SK-N-MC (cell line): ENCODE results near the gene AP5B1.

Experiments
- DNase-seq: peaks from one replicate; pipeline ENCODE4 v3.0.0-alpha.2; 2011; ENCODE audit warnings: low read depth, low spot score
- H3K27ac ChIP-seq: fragments of 200-600 bp; sonication (generic); 2 replicates; pipeline ENCODE4 v1.5.1; 2016; ENCODE audit warnings: mixed run types
- H3K36me3 ChIP-seq: fragments of 200-600 bp; sonication (generic); 2 replicates; pipeline ENCODE4 v1.6.1; 2017; ENCODE audit warnings: antibody characterized with exemption, low read length, mixed read lengths; ENCODE audit not compliant: insufficient read depth
- H3K4me3 ChIP-seq: fragments of 200-600 bp; sonication (generic); 2 replicates; pipeline ENCODE4 v1.5.1; 2016
- H3K9ac ChIP-seq: fragments of 200-600 bp; sonication (generic); 2 replicates; pipeline ENCODE4 v1.8.0; 2017; ENCODE audit warnings: mixed run types, mixed read lengths; ENCODE audit not compliant: insufficient read length
- H3K9me3 ChIP-seq: fragments of 200-600 bp; sonication (generic); 2 replicates; pipeline ENCODE4 v1.6.1; 2017; ENCODE audit warnings: low read depth, mild to moderate bottlenecking, antibody characterized with exemption, low read length, moderate library complexity, mixed read lengths
- EZH2 ChIP-seq: fragments of 200-600 bp; sonication (generic); IDR thresholded peaks from one replicate; pipeline ENCODE4 v1.6.1; 2017; ENCODE audit warnings: antibody characterized with exemption
- FOXP2 ChIP-seq: optimal IDR thresholded peaks from 2 replicates; pipeline ENCODE3; 2011; ENCODE audit warnings: mild to moderate bottlenecking, moderate library complexity; ENCODE audit not compliant: insufficient read depth; ENCODE audit errors: extremely low read length, control extremely low read depth
- POLR2AphosphoS5 ChIP-seq: IDR thresholded peaks from 2 replicates; pipeline ENCODE4 v1.6.1; 2012; ENCODE audit warnings: mild to moderate bottlenecking, low read depth, low read length, borderline replicate concordance

Gene AP5B1

DNA sequence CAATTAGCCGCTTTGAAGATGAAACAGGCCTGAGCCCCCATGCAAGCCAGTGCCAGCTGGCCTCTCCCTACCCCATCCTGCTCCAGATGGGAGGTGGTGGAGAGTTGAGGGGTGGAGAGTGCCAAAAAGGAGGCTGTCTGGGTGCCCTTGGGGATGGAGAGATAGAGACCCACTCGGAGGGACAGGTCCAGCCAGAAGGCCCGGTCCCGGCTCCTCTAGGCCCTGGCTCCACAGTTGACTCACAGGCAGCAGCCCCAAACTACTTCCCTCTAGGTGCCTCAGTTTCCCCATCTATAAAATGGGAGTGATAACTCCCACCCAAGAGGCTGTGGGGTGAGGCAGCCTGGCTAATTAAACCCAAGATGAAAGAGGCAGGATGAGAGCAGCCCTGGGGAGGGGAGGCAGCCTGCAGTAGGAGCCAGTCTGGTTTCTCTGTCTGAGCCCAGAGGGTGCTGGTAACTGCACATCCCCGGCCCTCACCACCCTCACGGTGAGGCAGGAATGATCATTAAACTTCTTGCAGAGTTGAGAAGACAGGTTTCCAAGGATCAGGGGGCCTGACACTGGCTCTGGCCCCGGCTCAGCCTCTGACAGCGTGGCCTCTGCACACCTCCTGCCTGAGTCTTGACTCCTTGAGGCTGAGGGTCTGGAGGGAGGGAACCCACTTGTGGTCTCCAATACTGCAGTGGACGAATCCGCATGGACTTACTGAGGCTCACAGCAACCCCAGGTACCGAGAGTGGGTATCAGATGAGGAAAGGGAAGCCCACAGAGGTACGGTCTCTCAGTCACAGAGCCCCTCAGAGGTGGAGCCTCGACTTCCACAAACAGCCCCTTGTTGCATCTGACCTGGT, 1.4 kb upstream of the AP5B1 start:
- H3K36me3 ChIP-seq = peaks cover 21% of the 10 kb centered on the region; the same call in 1 of the 2 replicates
- H3K9me3 ChIP-seq = no peaks in the 10 kb centered on the region
- TF ChIP-seq FOXP2 (no peak), POLR2AphosphoS5 (no peak), EZH2 (no peak)
- no peak overlapping the region for H3K9ac ChIP-seq
- no peak overlapping the region for H3K4me3 ChIP-seq
- no peak overlapping the region for H3K27ac ChIP-seq
- DNase-seq = no peak

DNA sequence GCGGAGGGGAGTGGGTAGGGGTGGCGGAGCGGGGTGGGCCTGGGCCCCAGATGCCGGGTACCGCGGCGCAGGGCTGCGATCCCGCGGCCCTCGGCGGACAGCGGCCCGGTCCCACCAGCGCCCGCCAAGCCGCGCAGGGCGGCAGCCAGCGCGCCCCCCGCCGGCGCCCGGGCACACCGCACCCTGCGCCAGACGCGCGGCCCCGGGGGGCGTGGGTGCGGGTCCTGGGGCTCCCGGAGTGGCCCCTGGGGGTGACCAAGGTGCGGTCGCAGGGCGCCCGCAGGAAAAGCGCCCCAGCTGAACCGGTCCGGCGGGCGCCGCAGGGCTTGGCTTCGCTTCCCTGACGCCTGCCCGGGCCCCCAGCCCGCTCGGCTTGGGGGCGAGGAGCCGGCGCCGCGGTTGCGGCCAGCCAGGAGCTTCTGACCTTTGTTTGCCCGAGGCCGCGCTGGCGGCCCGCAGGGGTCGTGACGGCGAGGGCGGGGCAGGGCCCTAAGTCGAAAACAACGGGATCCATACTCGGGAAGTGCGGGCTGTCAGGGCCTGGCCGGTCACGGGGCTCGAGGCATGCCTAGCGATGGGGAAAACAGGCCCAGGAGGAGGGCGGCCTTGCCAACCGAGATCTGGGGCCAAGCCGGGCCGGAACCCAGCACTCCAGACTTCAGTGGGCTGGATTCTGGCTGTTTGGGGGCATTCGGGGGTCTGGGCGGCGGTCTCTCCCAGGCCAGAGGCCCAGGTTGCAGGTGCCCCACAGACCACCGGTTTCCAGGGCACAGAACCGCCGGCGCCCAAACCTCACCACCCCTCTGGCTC, 581 bp upstream of the AP5B1 start:
- Histone ChIP-seq H3K9me3 (no peaks in the 10 kb centered on the region), H3K9ac (no peak overlapping the region), H3K36me3 (peaks cover 27% of the 10 kb centered on the region; the same call in 1 of the 2 replicates), H3K4me3 (peak overlapping the region; percentile 90; the same call in 1 of the 2 replicates), H3K27ac (no peak overlapping the region)
- no peak for TF ChIP-seq EZH2
- no peak for TF ChIP-seq FOXP2
- TF ChIP-seq POLR2AphosphoS5 = no peak
- DNase-seq = no peak

DNA sequence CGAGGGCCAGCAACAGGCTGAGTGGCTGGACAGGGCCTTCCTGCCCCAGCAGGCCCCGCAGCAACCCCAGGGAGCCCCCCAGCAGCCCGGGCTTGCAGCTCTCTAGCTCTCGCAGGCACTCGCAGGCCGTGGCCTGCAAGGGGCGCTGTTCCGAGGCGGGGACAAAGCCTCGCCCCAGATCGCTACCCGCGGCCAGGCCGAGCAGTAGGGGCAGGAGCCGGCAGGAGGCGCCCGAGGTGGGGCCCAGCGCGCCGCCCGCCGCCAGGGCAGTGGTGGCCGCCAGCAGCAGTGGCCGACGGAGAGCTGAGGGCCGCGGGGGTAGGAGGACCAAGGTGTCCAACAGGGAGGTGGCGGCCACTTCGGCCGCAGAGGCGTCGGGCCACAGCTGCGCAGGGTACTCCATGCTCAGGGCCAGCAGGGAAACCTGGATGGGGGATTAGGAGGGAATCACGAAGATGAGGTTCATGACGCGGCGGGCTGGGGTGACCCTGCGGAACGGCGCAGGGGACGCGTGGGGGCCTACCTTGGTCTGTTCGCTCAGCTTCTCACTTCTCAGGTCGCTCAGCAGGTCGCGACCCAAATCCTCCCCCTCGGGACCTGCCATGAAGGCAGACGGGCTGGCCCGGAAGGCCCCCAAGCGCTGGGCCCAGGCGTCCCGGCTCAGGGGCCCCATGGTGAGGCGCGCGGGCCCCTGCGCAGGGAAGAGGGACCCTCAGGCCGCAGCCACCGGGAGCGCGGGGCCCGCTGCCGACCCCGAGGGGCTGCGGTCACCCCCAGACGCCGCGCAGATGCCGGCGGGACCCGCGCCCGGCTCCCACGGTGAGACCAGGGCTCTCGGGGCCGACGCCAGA, 632 bp downstream of the AP5B1 start:
- Histone ChIP-seq H3K9ac (peak overlapping the region; percentile 94), H3K9me3 (no peaks in the 10 kb centered on the region), H3K27ac (peak overlapping the region; percentile 57), H3K4me3 (peak overlapping the region; percentile 90), H3K36me3 (peaks cover 27% of the 10 kb centered on the region; the same call in 1 of the 2 replicates)
- no peak for DNase-seq
- TF ChIP-seq POLR2AphosphoS5 (peak; percentile 20; the same call in 1 of the 2 replicates), FOXP2 (no peak), EZH2 (no peak)

DNA sequence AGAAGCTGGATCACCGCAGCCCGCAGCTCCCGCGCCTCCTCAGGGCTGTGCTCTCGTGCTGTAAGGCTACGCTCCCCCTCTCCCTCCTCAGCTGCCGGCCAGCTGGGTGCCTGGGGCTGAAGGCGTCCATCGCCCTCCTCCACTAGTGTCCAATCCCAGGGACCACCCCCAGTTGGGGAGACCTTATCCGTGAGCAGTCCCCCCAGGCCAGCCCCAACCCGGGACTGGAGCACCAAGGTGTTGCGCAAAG, 1.2 kb downstream of the AP5B1 start:
- Histone ChIP-seq H3K4me3 (peak overlapping the region; percentile 90), H3K9me3 (no peaks in the 10 kb centered on the region), H3K36me3 (peaks cover 27% of the 10 kb centered on the region; the same call in 1 of the 2 replicates), H3K27ac (no peak overlapping the region), H3K9ac (peak overlapping the region; percentile 94)
- TF ChIP-seq FOXP2 (no peak), EZH2 (no peak), POLR2AphosphoS5 (no peak)
- DNase-seq = no peak

DNA sequence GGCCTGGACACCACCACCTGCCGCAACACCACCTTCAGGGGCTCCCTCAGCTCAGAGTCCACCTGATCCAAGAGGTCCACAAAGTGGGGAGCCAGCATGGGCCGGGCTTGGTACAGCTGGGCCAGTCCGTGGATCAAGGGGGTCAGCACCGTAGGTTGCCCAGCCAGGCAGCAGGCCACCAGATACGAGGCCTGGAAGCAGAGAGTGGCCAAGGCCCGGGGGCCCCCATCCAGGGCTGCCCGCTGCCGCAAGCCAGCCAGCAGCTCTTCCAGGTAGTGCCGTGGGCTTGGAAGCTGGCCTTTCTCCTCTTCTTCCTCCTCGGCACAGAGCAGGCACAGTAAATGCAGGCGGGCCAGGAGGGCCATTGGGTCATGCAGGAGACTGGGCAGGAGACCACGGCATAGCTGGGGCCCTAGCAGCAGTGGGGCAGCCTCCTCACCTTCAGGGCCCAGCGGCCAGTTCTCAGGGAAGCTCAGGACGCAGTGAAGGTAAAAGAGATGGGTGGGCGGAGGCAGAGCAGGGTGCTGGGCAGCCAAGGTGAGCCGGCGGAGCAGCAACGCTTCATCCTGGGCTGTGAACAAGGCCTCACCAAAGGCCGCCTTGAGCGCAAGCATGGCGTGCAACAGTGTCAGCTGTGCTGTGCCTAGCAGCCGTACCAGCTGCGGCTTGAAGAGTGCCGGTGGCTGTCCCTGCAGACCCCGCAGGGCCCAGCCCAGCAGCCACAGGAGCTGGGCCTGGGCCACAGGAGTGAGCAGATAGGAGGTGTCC, 1.7 kb downstream of the AP5B1 start:
- Histone ChIP-seq H3K4me3 (peak overlapping the region; percentile 90), H3K36me3 (peaks cover 27% of the 10 kb centered on the region; the same call in 1 of the 2 replicates), H3K27ac (no peak overlapping the region), H3K9ac (peak overlapping the region; percentile 94), H3K9me3 (no peaks in the 10 kb centered on the region)
- DNase-seq = no peak
- TF ChIP-seq FOXP2 (no peak), EZH2 (no peak), POLR2AphosphoS5 (no peak)

DNA sequence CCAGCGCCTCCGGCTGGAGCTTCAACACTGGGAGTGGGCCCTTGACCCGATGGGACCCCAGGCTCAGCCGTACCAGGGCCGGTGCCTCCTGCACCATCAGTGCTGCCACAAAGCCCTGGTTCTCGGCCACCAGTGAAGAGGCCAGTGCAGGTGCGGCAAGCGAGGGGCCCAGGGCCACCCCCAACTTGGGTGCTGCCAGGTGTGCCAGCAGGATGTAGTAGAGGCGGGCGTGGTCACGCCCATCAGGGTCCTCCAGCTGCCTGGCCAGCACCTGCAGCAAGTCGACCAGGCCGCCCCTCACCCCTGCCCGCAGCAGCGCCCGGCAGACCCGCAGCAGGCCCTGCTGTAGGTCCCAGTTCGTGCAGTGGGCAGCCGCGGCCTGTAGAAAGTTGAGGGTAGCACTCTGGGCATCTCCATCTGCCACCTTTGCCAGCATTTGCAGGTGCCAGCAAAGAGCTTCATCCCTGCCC, 2.3 kb downstream of the AP5B1 start:
- TF ChIP-seq EZH2 (no peak), FOXP2 (no peak), POLR2AphosphoS5 (no peak)
- Histone ChIP-seq H3K9me3 (no peaks in the 10 kb centered on the region), H3K27ac (no peak overlapping the region), H3K36me3 (peaks cover 27% of the 10 kb centered on the region; the same call in 1 of the 2 replicates), H3K9ac (no peak overlapping the region), H3K4me3 (no peak overlapping the region)
- no peak for DNase-seq

DNA sequence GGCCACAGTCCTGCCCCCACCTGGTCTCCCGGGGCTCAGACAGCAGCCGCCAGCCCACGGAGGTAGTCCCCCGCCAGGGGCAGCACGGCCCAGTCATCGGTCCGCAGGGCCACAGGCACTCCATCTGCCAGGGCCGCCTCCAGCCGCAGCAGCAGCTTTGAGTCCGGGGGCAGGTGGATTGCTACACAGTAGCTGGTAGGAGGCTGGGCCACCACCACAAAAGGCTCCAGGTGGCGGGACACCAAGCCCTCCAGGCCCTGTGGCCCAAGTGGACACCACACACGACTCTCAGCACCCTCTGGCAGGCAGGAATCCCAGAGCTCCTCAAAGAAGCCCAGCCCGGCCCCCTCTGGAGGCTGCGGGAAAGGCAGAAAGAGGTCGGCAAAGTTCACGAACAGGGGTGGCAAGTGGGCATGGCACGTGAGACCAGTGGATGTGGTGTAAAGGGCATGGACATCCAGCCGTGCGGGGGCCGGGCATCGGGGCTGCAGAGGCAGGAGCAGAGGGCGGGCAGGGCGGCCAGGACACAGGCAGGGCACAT, 2.9 kb downstream of the AP5B1 start:
- peaks cover 27% of the 10 kb centered on the region; the same call in 1 of the 2 replicates for H3K36me3 ChIP-seq
- H3K9ac ChIP-seq = no peak overlapping the region
- H3K27ac ChIP-seq = no peak overlapping the region
- no peak overlapping the region for H3K4me3 ChIP-seq
- TF ChIP-seq EZH2 = no peak
- TF ChIP-seq FOXP2 = no peak
- TF ChIP-seq POLR2AphosphoS5 = no peak
- DNase-seq = no peak
- H3K9me3 ChIP-seq = no peaks in the 10 kb centered on the region
